ENCODE measurements around the gene KLHL33. TPM values are rescaled to one million over a fixed set of nuclear protein-coding genes. Genes with fewer than 3 reads are reported as not detected.
A peak's percentile ranks its signal among the peaks of the same experiment; 100 is the strongest.
"Not testable (repeated sequence)": the region's sequence is repeated elsewhere in the genome, so short reads cannot be mapped to it uniquely, and the experiment has no call there.

Gene KLHL33
- total RNA-seq, 2 donors from 2014 or later, result 0.04 to 0.09 TPM

DNA sequence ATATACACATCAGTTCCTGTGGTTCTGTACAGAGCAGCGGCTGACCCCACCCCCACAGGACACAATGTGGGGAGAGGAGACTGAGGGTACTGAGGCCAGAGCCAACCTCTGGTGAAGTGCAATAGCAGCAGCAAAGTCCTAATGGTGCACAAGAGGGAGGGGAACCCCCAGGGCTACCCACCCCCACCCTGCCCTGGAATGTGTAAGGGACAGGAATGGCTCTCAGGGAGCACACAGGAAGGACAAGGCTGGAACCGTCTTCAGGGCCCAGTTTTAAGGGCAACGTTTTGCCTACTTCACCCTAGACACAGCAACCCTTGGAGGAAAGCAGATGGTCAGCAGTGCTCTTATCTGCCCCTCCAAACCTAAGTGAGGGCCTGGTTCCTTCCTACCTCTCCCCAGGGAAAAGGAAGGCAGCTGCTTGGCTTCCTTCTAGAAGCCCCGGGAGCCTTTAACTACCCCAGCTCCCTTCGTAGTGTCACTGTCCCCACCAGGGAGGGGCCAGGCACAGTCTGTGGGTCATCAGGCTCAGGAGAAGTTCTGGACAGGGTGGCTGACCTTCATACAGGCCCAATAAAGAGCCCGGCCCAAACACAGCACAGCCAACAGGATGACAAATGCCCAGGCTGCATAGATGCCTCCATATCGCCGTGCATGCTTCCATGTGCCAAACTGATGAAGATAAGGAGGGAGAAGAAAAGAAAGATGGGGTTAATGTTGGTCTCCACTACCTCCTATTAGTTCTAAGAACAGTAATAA lies 22.2 kb upstream of the KLHL33 start:
- H3K9me3 Mint-ChIP-seq, result no peaks in the 10 kb centered on the region
- ATAC-seq (no peak), DNase-seq (ENCODE audit: low spot score in 2 of 2) (no peak)
- H3K27ac Mint-ChIP-seq, result peak overlapping the region in 1 of 2 donors; percentile 22
- H3K36me3 Mint-ChIP-seq, result peaks cover 15 to 18% of the 10 kb centered on the region in 2 donors

DNA sequence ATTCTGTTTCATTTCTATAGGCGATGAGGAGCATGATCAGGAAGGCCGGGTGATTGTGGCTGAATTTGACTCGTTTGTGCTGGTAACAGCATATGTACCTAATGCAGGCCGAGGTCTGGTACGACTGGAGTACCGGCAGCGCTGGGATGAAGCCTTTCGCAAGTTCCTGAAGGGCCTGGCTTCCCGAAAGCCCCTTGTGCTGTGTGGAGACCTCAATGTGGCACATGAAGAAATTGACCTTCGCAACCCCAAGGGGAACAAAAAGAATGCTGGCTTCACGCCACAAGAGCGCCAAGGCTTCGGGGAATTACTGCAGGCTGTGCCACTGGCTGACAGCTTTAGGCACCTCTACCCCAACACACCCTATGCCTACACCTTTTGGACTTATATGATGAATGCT lies 21.0 kb upstream of the KLHL33 start:
- ATAC-seq (no peak), DNase-seq (ENCODE audit: low spot score in 2 of 2) (no peak)
- no peaks in the 10 kb centered on the region for H3K9me3 Mint-ChIP-seq
- peaks cover 18% of the 10 kb centered on the region in 2 donors for H3K36me3 Mint-ChIP-seq
- no peak overlapping the region for H3K27ac Mint-ChIP-seq

DNA sequence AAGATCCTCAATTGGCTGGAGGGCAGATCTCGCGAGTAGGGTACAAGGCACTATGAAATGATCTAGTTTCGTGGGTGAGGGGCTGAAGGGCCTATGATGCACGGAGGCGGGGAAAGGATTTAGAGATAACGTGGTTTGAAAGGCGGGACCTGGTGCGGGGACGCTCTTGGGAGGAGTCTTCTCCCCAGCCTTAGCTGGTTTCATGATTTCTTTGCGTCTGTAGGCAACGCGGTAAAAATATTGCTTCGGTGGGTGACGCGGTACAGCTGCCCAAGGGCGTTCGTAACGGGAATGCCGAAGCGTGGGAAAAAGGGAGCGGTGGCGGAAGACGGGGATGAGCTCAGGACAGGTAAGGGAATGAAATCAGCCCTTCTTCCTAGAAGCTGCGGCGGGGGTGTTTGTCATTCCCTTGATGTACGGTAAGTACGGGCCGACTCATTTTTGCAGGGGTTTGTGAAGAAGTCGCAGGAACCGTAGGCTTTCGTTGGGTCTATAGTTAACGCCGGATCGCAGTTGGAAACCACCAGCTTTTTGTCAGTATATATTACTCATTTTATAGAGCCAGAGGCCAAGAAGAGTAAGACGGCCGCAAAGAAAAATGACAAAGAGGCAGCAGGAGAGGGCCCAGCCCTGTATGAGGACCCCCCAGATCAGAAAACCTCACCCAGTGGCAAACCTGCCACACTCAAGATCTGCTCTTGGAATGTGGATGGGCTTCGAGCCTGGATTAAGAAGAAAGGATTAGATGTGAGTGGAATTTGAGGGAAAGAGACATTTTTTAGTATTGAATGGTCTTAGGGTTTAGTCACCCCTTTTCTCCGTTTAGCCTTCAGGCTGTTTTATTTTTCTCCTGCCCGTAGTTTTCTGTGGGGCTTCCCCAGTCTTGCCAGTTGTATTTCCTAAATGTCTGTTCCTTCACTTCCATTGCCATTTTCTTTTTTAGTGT lies 19.7 kb upstream of the KLHL33 start:
- Mint-ChIP-seq H3K9me3 (no peaks in the 10 kb centered on the region), H3K36me3 (peaks cover 16 to 27% of the 10 kb centered on the region in 2 donors), H3K27ac (no peak overlapping the region)
- DNase-seq (ENCODE audit: low spot score in 2 of 2) (peak in 1 of 2 donors; percentile 31), ATAC-seq (peak; percentile 62 to 77)

DNA sequence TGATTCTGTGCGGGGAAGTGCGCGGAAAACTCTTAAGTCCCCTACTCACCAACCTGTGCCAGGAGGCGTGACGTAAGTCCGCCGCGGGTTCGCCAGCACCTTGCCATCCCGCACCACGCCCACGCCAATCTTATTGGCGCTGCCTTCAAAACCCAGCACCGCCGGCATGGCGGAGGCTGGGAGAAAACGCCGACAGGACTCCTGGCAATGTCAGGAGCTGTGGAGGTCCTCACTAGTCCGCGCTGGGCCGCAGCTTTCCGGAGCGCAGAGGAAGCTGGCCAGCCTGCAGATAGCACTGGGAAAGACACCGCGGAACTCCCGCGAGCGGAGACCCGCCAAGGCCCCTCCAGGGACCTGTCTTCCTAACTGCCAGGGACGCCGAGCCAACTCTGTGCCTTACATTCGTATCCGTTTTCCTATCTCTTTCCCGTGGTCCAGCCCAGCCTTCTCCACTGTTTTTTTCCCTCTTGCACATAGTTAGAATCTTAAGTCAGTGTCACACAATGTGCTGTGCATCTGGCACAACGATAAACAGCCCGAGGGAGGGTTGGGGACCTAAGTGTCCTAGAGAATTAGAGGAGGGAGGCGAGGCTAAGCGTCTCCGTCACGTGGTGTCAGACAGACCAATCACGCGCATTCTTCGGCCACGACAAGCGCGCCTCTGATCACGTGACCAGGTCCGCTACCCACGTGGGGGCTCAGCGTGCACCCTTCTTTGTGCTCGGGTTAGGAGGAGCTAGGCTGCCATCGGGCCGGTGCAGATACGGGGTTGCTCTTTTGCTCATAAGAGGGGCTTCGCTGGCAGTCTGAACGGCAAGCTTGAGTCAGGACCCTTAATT lies 18.8 kb upstream of the KLHL33 start, which contains the start of the genes APEX1 and OSGEP:
Gene APEX1 (plus strand): TSS at position 711 of the 839 bp plus-strand sequence. CDS start 420 bp downstream, outside the sequence.
Gene OSGEP (minus strand): TSS at position 297 of the 839 bp plus-strand sequence. CDS start 129 bp downstream, at position 168.
- H3K27ac Mint-ChIP-seq, result no peak within 1 kb of the TSS
- peak; percentile 95 to 96 for DNase-seq (ENCODE audit: low spot score in 2 of 2)

DNA sequence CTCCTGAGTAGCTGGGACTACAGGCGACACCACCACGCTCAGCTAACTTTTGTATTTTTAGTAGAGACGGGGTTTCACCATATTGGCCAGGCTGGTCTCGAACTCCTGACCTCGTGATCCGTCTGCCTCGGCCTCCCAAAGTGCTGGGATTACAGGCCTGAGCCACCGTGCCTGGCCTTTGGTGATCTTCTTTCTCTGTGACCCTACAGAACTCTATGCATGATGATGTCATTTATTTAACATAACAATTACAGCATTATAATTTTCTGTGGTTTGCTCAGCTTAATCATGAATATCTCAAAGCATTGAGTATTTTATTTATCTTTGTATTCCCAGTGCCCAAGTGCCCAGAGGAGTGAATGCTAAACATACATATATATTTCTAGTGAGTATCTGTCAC lies 16.9 kb upstream of the KLHL33 start:
- not testable (repeated sequence) for H3K9me3 Mint-ChIP-seq; ATAC-seq; DNase-seq (ENCODE audit: low spot score in 2 of 2)
- H3K36me3 Mint-ChIP-seq, result peaks cover 12 to 22% of the 10 kb centered on the region in 2 donors
- H3K27ac Mint-ChIP-seq, result peak overlapping the region in 1 of 2 donors; percentile 59

More for the DNA sequence above, 18.8 kb upstream of the KLHL33 start, which contains the start of the genes APEX1 and OSGEP:
- H3K9me3 Mint-ChIP-seq, result no peaks in the 10 kb centered on the region
- ATAC-seq, result peak; percentile 84 to 88
- H3K36me3 Mint-ChIP-seq, result peaks cover 12 to 25% of the 10 kb centered on the region in 2 donors

DNA sequence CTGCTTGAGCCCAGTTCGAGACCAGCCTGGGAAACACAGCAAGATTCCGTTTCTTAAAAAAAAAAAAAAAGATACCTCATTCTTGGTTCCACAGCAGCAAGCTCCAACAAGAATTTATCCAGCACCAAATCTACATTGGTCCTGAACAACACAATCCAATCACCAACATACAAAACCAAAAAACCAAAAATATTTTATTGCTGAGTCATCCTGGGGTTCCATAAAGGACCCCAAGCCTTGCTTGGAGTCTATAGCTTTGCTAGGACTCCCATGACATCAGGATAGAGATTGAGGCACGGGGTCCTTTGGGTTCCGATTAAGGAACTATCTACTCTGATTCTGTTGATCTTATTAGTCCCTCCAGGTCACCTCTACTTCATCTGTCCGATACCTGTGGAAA lies 10.9 kb upstream of the KLHL33 start:
- no peaks in the 10 kb centered on the region for H3K9me3 Mint-ChIP-seq
- DNase-seq (ENCODE audit: low spot score in 2 of 2) (no peak), ATAC-seq (no peak)
- H3K27ac Mint-ChIP-seq, result peak overlapping the region in 1 of 2 donors; percentile 47
- peaks cover 14 to 33% of the 10 kb centered on the region in 2 donors for H3K36me3 Mint-ChIP-seq

DNA sequence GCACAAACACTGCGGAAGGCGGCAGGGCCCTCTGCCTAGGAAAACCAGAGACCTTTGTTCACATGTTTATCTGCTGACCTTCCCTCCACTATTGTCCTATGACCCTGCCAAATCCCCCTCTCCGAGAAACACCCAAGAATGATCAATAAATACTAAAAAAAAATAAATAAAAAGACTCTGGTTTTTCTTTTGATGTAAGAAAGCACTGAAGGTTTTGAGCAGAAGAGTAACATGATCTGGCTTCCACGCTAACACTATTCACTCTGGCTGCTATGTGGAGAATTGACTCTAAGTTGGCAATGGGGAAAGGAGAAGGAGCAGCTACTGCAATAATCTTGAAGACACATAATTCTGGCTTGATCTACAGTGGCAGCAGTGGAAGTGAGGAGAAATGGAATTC lies 7.7 kb upstream of the KLHL33 start:
- ATAC-seq; H3K27ac Mint-ChIP-seq; H3K9me3 Mint-ChIP-seq; DNase-seq (ENCODE audit: low spot score in 2 of 2): not testable (repeated sequence)
- H3K36me3 Mint-ChIP-seq, result peaks cover 6 to 19% of the 10 kb centered on the region in 2 donors

DNA sequence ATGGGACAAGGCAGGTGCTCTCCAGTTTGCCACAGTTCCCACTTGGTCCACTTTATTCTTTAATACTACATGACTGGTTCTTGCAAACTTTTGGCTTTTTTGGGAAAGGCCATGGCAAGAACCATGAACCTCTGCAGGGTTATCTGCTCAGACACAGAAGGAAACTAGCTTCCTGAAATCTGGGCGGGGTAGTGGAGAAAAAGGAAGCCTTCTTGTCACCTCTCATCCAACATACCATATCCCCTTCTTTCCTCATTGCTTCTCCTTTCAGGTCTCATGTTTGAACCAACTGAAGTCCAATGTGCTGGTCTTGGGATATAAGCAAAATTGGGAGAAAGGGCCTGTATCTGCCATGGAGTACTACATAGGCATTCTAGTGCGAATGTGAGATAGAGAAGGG lies 5.5 kb upstream of the KLHL33 start:
- Mint-ChIP-seq H3K9me3 (no peaks in the 10 kb centered on the region), H3K36me3 (peaks cover 0 to 6% of the 10 kb centered on the region in 2 donors), H3K27ac (peak overlapping the region in 1 of 2 donors; percentile 86)
- DNase-seq (ENCODE audit: low spot score in 2 of 2) (no peak), ATAC-seq (no peak)

DNA sequence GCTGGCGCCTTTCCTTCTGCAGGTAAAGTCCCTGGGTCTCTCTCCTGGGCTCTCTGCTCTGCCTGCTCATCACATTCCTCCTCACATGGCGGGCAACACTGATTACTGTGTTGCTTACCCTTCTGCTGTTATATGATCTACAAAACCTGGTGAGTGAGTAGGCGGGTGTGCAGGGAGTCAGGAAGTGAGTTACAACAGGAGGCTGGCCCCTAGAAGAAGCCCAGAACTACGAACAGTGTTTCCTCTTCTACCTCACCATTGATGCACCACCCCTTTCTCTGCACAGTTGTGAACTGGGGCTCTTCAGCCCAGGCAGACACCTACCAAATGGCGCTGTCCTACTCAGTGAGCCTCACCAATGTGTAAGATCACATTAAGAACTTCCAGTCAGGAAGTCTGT lies 4.9 kb upstream of the KLHL33 start:
- Mint-ChIP-seq H3K9me3 (no peaks in the 10 kb centered on the region), H3K27ac (peak overlapping the region; percentile 67 to 86)
- DNase-seq (ENCODE audit: low spot score in 2 of 2), result no peak

DNA sequence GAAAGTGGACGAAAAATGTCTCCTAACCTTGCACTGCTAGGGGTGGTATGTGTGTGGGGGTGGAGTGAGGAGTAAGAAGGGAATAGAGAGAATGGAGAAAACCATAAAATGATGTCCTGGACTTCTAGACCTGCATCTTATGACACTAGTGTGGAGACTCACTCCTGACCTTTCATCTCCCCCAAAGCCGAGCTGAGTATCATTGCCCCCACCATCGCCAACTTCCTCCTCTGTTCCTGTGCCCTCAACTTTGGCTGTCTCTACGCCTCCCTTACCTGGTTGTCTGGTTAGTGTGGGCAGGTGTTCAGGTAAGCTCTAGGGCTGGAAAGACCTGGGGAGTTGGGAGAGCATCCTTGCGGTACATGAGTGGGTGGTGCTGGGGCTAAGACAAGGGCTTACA lies 4.5 kb upstream of the KLHL33 start:
- Mint-ChIP-seq H3K27ac (peak overlapping the region in 1 of 2 donors; percentile 86), H3K36me3 (peaks cover 0 to 6% of the 10 kb centered on the region in 2 donors), H3K9me3 (no peaks in the 10 kb centered on the region)
- ATAC-seq, result peak in 1 of 2 donors; percentile 10
- no peak for DNase-seq (ENCODE audit: low spot score in 2 of 2)

More for the DNA sequence above, 4.9 kb upstream of the KLHL33 start:
- H3K36me3 Mint-ChIP-seq, result peaks cover 0 to 6% of the 10 kb centered on the region in 2 donors
- peak; percentile 87 to 98 for ATAC-seq

DNA sequence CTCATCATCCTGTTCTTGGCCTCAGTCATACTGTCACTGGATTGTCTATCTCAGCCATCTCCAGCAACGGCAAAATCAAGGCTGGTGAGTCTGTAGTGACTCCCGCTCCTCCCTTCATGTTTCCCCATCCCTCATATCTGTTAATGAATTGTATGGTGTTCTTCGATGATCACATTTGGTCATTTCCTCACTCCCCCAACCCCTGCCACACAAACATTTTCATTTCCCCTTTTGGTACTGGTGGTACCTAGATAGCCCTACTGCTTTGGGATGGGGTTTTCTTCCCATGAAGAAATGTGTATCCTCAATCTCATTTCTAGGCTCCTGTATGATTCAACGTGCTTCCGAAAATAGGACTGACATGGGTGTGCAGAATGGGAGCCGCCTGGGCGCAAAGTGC lies 2.7 kb upstream of the KLHL33 start:
- H3K27ac Mint-ChIP-seq, result no peak overlapping the region
- ATAC-seq, result no peak
- DNase-seq (ENCODE audit: low spot score in 2 of 2), result no peak
- H3K9me3 Mint-ChIP-seq, result no peaks in the 10 kb centered on the region
- H3K36me3 Mint-ChIP-seq, result peaks cover 0 to 6% of the 10 kb centered on the region in 2 donors

DNA sequence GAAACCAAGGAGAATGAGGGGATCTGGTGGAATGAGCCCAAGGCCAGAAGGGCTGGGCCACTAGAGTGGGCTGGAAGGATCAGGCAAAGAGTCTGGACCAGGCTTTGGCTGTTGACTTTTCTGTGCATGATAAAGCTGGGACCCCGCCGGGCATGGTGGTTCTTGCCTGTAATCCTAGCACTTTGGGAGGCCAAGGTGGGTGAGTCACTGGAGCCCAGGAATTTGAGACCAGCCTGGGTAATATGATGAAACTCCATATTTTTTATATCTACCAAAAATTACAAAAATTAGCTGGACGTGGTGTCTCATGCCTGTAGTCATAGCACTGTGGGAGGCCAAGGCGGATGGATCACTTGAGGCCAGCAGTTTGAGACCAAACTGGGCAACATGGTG lies 393 bp upstream of the KLHL33 start:
- H3K27ac Mint-ChIP-seq, result no peak overlapping the region
- DNase-seq (ENCODE audit: low spot score in 2 of 2) (no peak), ATAC-seq (no peak)
- no peaks in the 10 kb centered on the region for H3K9me3 Mint-ChIP-seq
- no peaks in the 10 kb centered on the region for H3K36me3 Mint-ChIP-seq

DNA sequence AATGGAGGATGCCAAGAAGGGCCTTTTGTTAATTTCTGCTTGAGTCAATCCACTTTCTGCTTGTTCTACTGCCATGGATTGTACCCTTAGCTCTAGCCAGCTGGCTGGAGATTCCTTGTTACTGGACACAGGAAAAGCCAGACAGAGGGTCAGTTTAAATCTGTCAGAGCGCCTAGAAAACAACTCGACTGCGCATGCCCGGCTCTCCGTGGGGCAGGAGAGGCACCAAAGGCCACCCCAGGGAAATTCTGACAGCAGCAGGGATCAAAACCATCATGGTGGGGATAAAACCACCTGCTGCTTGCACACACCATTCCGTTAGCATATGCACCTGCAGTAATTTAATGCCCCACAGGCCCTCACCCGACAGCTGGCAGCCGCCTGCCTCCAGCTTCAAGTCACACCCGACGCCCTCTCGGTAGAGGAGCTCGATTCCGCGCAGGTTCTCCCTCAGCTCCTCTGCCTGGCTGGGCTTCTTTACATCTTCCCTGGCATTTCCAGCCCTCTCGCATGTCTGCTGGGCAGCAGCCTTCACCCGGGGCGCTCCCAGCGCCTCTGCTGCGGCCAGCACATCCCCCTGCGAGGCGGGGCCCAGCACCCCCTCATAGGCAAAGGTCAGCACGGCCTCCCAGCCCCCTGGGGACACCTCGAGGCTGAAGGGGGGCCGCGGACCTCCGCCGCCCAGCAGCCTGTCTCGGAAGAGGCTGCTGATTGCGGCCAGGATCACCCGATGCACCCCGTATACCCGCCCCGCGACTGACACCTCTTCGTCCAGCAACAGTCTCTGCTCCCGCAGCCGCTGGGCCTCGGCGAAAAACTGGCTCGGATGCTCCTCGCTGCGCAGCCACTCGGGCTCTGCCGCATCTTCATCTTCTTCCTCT lies 1.0 kb downstream of the KLHL33 start:
- ATAC-seq, result no peak
- Mint-ChIP-seq H3K36me3 (no peaks in the 10 kb centered on the region), H3K27ac (no peak overlapping the region), H3K9me3 (no peaks in the 10 kb centered on the region)
- no peak for DNase-seq (ENCODE audit: low spot score in 2 of 2)

DNA sequence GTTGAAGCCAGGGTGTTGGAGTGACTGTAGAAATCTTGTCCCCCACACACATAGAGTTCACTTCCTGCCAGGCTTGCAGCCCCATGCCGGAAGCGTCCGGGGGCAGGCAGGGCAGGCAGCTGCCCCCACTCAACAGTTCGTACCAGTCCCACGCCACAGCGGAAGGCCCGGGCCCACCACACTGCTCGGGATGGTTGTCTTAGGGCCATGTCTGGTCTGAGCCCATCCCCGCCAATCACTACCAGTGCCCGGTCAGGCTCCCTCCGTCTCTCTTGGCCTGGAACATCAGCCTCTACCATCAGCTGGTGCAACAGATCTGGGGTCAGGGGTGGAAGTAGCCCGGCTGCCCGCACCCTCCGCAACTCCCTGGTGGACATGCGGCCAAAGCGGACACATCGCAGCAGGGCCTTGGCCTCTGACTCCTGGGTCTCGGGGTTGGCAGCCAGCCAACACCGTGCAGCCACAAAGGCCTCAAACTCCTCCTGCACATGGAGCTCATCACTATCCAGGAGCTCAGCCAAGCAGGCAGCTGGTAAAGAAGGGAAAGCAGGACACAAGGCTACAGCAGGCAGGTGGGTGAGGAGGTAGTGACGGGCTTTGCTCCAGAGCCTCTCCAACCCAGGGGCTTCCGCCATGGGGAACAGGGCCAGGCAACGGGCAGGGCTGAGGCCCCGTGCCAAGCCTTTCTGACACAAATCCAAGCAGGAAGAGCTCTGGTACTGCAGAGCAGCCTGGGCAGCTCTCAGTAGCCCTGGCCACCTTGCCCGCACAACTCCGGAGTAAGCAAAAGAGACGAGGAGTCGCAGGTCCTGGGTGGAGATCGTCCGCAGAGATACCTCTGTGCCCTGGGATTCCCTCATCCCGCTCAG lies 5.9 kb downstream of the KLHL33 start:
- peak overlapping the region; percentile 50 for H3K27ac Mint-ChIP-seq
- no peaks in the 10 kb centered on the region for H3K36me3 Mint-ChIP-seq
- DNase-seq (ENCODE audit: low spot score in 2 of 2) (no peak), ATAC-seq (no peak)
- H3K9me3 Mint-ChIP-seq, result no peaks in the 10 kb centered on the region

All from activated naive CD4-positive, alpha-beta T cell treated with anti-CD3 and anti-CD28 coated beads, Interleukin-2, amount 50 U/mL, for 72 hours (primary cell).